Fibroblast of skin of left quadriceps (primary cell): ENCODE results near the gene CCL25.
A peak's percentile ranks its signal among the peaks of the same experiment; 100 is the strongest.

Source experiments
- DNase-seq, 2 experiments: peaks; one replicate each; pipeline ENCODE4 v3.0.0-alpha.2; 2013; ENCODE audit warnings: low read depth in 2 of 2

The CCL25 gene

GRCh38 chr19:8045872-8046568, 6.5 kb upstream of the CCL25 start:
- DNase-seq = no peak

DNA sequence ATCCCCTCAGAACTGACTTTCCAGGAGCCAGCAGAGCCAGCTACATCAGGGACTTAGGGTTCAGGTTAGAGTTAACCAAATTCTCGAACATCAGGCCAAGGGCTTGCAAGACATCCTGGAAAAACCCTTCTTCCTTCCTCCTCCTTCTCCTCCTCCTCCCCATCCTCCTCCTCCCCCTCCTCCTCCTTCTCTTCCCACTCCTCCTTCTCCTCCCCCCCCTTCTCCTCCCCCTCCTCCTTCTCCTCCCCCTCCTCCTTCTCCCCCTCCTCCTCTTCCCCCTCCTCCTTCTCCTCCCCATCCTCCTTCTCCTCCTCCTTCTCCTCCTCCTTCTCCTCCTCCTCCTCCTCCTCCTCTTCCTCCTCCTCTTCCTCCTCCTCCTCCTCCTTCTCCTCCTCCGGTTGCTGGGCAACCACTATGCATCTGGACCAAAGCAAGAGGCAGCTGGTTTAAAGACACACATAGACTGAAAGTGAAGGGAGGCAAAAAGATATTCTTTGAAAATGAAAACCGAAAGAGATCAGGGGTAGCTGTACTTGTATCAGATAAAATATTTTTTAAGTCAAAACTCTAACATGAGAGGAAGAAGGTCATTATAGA, 5.9 kb upstream of the CCL25 start:
- DNase-seq = no peak

DNA sequence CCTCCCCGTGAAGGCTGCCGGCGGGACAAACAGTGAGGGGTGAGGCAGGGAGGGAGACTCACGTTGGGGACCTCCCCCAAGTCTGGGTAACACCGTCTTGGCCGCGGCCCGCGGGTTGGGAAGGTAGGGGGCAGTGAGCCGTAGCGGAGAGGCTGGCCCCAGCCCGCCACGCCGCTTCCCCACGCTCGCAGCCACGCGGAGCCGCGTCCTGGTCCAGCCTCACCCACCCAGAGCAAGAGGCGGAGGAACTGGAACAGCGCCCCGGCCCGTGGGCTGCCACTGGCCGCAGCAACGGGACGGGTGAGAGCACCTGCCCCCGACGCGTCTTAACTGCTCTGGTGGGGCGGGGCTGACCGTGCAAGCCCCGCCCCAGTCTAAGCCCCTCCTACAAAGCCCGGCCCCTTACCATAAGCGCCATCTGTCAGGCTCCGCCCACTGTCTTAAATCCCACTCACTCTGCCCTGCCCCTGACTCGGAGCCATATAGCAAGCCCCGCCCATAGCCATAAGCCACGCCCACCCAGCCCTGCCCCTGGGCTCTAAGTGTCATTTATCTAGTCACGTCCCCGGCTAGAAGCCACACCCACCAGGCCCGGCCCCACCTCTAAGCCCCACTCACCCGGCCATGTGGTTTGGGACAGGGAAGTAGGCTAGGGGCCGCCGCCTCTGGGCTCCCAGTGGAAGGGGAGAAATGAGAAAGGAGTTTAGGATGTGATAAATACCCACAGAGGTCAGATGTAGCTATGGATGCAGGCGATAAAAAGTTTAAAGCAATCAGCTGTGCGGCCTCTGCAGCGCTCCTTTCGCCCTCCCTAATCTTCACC, 2.1 kb upstream of the CCL25 start:
- peak; percentile 28 to 31 for DNase-seq

DNA sequence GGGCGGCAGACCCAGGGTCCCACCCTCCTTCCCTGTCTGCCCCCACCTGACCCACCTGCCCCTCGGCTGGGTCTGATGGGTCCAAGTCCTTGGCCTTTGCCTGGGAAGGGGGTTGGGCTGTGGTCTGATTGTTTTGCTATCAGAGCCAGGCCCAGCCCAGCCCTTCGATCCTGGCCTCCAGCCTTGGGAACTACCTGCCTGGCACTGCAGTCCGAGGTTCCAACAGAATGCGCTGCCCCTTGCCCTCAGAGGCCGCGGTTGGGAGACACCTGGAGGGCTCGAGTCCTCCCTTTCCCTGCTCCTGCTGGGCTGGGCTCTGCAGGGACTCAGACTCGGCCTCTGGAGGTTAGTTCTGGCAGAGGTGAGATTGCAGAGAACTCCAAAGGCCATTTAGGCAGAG, 1.6 kb downstream of the CCL25 start:
- DNase-seq = no peak

GRCh38 chr19:8056533-8056932, 4.0 kb downstream of the CCL25 start:
- DNase-seq = no peak

GRCh38 chr19:8057545-8058270, 5.1 kb downstream of the CCL25 start:
- DNase-seq = no peak

GRCh38 chr19:8064911-8065874, 12.6 kb downstream of the CCL25 start:
- DNase-seq = no peak

DNA sequence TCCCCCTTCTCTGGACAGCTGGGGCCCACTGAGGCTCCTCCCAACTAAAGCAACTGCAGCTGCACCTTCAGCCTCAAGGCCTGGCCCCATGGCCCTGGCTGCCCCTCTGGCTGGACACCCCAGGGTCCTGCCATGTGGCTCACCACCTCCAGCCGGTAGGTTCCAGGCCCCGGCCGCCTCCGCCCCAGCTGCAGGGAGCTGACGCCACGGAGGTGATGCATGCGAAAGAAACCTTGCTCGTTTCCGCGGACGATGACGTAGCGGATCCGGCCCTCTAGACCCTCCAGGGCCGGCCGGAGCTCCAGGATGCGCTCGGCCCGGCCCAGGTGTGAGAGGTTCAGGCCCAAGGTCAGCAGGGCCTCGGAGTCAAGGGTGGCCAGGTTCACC, 13.3 kb downstream of the CCL25 start:
- no peak for DNase-seq

- DNase-seq = no peak
These were observed 16.8 kb downstream of the CCL25 start for GRCh38 chr19:8069096-8069973.

- DNase-seq = no peak
These were observed 19.4 kb downstream of the CCL25 start for GRCh38 chr19:8071912-8072311.

GRCh38 chr19:8074501-8074900, 21.9 kb downstream of the CCL25 start:
- no peak for DNase-seq

DNA sequence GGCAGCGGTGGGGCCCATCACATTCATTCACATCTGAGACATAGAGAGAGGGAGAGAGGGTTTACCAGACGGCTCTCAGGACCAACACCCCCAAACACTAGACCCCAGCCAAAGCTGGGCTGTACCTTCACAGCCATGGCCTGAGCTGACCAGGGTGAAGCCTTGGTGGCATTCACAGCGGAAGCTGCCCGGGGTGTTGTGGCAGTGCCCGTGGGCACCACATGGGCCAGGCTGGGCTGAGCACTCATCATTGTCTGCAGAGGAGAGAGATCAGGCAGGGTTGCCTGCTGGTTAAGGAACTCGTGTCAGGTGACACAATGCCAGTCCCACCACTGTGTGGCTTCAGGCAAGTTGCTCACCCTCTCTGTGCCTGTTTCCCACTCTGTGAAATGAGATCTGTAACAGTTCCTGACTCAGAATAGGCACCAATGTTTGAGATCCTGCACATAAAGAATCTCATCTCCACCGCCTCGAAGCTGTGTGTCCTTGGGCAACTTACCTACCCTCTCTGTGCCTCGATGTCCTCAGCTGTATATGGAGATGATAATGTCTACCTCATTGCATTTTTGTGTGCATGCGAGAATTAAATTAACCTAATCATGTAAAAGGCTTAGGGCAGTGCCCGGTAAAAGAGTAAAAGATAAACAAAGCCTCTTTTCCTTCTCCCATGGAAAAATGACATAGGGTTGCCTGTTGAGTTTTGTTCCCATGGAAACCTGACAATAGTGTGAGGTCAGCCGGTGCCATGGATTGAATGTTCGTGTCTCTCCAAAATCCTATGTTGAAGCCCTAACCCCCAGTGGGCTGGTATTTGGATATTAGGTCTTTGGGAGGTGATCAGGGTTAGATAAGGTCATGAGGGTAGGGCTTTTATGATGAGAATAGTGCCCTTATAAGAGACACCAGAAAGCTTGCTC, 22.9 kb downstream of the CCL25 start:
- DNase-seq = no peak

DNA sequence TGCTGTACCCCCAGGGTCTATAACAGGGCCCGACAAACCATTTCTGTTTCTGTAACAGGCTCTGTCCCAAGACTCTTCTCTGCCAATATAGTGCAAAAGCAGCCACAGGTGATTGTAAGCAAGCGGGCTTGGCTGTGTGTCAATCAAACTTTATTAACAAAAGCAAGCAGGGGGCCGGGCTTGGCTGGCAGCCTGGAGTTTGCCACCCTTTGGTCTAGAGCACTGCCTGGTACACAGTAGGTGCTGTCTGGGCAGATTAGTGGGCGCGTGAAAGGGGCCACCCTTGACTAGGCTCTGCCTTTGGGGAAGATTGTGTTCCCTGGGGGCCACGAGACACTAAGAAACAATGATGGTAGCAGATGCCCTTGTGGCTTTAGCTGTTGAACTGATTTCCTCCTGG, 27.4 kb downstream of the CCL25 start:
- DNase-seq = no peak

GRCh38 chr19:8080832-8081231, 28.3 kb downstream of the CCL25 start:
- DNase-seq = no peak

- DNase-seq = no peak
These were observed 29.3 kb downstream of the CCL25 start for GRCh38 chr19:8081569-8082550.

GRCh38 chr19:8083141-8083540, 30.6 kb downstream of the CCL25 start:
- no peak for DNase-seq

DNA sequence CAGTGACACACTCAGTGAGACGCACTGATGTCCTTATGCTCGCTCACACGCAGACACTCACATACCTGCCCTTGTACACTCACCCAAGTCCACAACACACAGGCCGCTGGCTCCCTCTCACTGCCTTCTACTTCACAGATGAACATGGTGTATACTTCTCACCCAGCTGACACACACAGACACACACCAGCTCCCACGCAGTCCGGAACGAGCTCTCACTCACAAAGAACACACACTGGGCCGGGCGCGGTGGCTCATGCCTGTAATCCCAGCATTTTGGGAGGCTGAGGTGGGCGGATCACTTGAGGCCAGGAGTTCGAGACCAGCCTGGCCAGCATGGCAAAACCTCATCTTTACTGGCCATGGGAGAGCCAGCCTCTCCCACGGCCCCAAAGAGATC, 31.6 kb downstream of the CCL25 start:
- DNase-seq = no peak
